ENCODE measurements around the gene SHC4.

Gene SHC4

GRCh38 chr15:48893311-48893710 is 70.4 kb downstream of the SHC4 start:
- no peak overlapping the region for H3K27ac ChIP-seq
- TF ChIP-seq ZFX (IDR thresholded peaks at IDR 0.05; ENCODE audit: borderline replicate concordance) = no peak
- TF ChIP-seq, protein P1, sequence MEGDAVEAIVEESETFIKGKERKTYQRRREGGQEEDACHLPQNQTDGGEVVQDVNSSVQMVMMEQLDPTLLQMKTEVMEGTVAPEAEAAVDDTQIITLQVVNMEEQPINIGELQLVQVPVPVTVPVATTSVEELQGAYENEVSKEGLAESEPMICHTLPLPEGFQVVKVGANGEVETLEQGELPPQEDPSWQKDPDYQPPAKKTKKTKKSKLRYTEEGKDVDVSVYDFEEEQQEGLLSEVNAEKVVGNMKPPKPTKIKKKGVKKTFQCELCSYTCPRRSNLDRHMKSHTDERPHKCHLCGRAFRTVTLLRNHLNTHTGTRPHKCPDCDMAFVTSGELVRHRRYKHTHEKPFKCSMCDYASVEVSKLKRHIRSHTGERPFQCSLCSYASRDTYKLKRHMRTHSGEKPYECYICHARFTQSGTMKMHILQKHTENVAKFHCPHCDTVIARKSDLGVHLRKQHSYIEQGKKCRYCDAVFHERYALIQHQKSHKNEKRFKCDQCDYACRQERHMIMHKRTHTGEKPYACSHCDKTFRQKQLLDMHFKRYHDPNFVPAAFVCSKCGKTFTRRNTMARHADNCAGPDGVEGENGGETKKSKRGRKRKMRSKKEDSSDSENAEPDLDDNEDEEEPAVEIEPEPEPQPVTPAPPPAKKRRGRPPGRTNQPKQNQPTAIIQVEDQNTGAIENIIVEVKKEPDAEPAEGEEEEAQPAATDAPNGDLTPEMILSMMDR (IDR thresholded peaks at IDR 0.05) = no peak

GRCh38 chr15:48891232-48891765 is 72.4 kb downstream of the SHC4 start:
- no peak for TF ChIP-seq ZFX (IDR thresholded peaks at IDR 0.05; ENCODE audit: borderline replicate concordance)
- TF ChIP-seq, protein P1 (IDR thresholded peaks at IDR 0.05) = no peak
- no peak overlapping the region for H3K27ac ChIP-seq

DNA sequence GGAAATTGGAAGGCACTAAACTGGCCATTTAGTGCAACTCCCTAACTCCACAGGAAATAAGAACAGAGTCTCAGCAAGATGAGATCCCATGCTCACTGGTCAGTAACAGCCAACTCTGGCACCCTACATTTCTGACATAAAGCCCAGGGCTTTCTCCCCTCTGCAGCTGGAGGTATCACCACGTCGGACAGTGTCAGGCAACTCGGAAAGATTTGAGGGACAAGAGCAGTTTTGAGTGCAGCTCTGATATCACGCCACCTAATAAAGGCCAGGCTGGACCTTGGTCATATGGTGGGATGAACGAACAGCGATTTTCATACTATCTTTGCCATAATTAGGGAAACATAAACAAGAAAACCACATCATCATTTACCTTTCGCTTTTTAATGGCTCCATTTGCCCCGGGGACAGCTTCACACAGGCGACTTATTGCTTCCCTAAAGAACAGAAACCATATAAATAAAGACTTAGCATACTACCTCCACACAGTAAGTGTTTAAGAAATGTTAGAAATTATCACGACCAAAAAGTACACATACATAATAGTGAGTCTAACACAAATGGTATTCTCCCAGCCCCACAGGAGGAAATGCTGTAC is 73.2 kb downstream of the SHC4 start:
- TF ChIP-seq, protein P1 (IDR thresholded peaks at IDR 0.05) = no peak
- TF ChIP-seq ZFX (IDR thresholded peaks at IDR 0.05; ENCODE audit: borderline replicate concordance) = no peak
- H3K27ac ChIP-seq = no peak overlapping the region

GRCh38 chr15:48889925-48890324 is 73.8 kb downstream of the SHC4 start:
- H3K27ac ChIP-seq = no peak overlapping the region
- TF ChIP-seq ZFX (IDR thresholded peaks at IDR 0.05; ENCODE audit: borderline replicate concordance) = no peak
- TF ChIP-seq, protein P1 (IDR thresholded peaks at IDR 0.05) = no peak

DNA sequence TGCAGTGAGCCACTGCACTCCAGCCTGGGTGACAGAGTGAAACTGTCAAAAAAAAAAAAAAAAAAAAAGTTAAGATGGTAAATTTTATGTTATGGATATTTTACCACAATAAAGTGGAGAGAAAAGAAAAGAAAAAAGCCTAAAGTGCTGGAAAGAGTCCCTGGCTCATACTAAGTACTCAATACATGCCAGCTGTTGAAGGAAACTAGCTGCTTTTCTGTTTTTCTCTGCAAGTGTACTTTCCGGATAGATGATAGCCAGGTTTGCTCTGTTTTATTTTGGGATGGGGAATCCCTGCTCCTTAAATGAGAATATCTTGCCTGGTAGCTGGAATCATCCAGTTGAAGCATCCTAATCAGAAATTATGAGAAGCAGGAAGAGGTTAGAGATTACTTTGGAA is 74.9 kb downstream of the SHC4 start:
- no peak overlapping the region for H3K27ac ChIP-seq
- TF ChIP-seq ZFX (IDR thresholded peaks at IDR 0.05; ENCODE audit: borderline replicate concordance) = no peak
- TF ChIP-seq, protein P1 (IDR thresholded peaks at IDR 0.05) = no peak

GRCh38 chr15:48888191-48888590 is 75.5 kb downstream of the SHC4 start:
- TF ChIP-seq, protein P1 (IDR thresholded peaks at IDR 0.05) = no peak
- TF ChIP-seq ZFX (IDR thresholded peaks at IDR 0.05; ENCODE audit: borderline replicate concordance) = no peak
- no peak overlapping the region for H3K27ac ChIP-seq

- H3K27ac ChIP-seq = no peak overlapping the region
- TF ChIP-seq ZFX (IDR thresholded peaks at IDR 0.05; ENCODE audit: borderline replicate concordance) = no peak
- TF ChIP-seq, protein P1 (IDR thresholded peaks at IDR 0.05) = no peak
Observed at GRCh38 chr15:48887144-48887543, 76.6 kb downstream of the SHC4 start.

Measured in 22Rv1 (cell line).